ENCODE measurements around the gene STRIP1.
A peak's percentile ranks its signal among the peaks of the same experiment; 100 is the strongest.

Gene STRIP1

GRCh38 chr1:110048923-110049601 is 14.6 kb downstream of the STRIP1 start:
- DNase-seq (ENCODE audit: insufficient read length, low spot score) = no peak
- TF ChIP-seq SPI1 (IDR thresholded peaks at IDR 0.05; ENCODE audit: low read depth, low read length) = no peak
- TF ChIP-seq POLR2A (IDR thresholded peaks at IDR 0.05; ENCODE audit: low read depth, low read length) = no peak
- no peak for TF ChIP-seq POU2F2 (IDR thresholded peaks at IDR 0.05; ENCODE audit: low read depth, low read length)
- TF ChIP-seq POLR2AphosphoS5 (IDR thresholded peaks at IDR 0.05; ENCODE audit: low read depth, low read length) = no peak
- no peak for TF ChIP-seq PAX5 (IDR thresholded peaks at IDR 0.05; ENCODE audit: insufficient read depth, low read length, severe bottlenecking)
- no peak for TF ChIP-seq TAF1 (IDR thresholded peaks at IDR 0.05; ENCODE audit: low read depth, low read length)
- no peak for FAIRE-seq

- no peak for FAIRE-seq
- TF ChIP-seq TAF1 (IDR thresholded peaks at IDR 0.05; ENCODE audit: low read depth, low read length) (no peak), POLR2AphosphoS5 (IDR thresholded peaks at IDR 0.05; ENCODE audit: low read depth, low read length) (no peak), PAX5 (IDR thresholded peaks at IDR 0.05; ENCODE audit: insufficient read depth, low read length, severe bottlenecking) (no peak), SPI1 (IDR thresholded peaks at IDR 0.05; ENCODE audit: low read depth, low read length) (no peak), POLR2A (IDR thresholded peaks at IDR 0.05; ENCODE audit: low read depth, low read length) (no peak), POU2F2 (IDR thresholded peaks at IDR 0.05; ENCODE audit: low read depth, low read length) (no peak)
- DNase-seq (ENCODE audit: insufficient read length, low spot score) = no peak
Measured at GRCh38 chr1:110049801-110050601, 15.6 kb downstream of the STRIP1 start.

- TF ChIP-seq SPI1 (IDR thresholded peaks at IDR 0.05; ENCODE audit: low read depth, low read length) (no peak), POLR2A (IDR thresholded peaks at IDR 0.05; ENCODE audit: low read depth, low read length) (no peak), TAF1 (IDR thresholded peaks at IDR 0.05; ENCODE audit: low read depth, low read length) (no peak), POLR2AphosphoS5 (IDR thresholded peaks at IDR 0.05; ENCODE audit: low read depth, low read length) (no peak), POU2F2 (IDR thresholded peaks at IDR 0.05; ENCODE audit: low read depth, low read length) (no peak), PAX5 (IDR thresholded peaks at IDR 0.05; ENCODE audit: insufficient read depth, low read length, severe bottlenecking) (no peak)
- DNase-seq (ENCODE audit: insufficient read length, low spot score) = no peak
Measured at GRCh38 chr1:110050602-110051261, 16.3 kb downstream of the STRIP1 start.

DNA sequence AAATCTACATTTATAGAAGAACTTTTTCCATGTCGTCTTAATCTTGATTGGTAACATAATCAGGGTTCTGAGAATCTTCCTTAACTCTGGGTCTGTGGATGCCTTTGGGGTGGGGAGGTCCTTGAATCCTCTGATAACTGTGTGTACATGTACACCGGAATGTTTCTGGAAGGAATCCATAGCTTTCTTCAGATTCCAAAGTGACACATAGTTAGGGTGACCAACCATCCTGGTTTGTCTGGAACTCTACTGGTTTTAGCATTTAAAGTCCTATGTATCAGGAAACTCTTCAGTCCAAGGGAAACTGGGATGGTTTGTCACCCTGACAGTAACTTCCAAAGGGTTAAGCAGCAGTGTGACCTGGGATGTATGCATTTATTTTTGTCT is 16.8 kb downstream of the STRIP1 start:
- TF ChIP-seq SPI1 (IDR thresholded peaks at IDR 0.05; ENCODE audit: low read depth, low read length) (no peak), PAX5 (IDR thresholded peaks at IDR 0.05; ENCODE audit: insufficient read depth, low read length, severe bottlenecking) (no peak), POLR2A (IDR thresholded peaks at IDR 0.05; ENCODE audit: low read depth, low read length) (no peak), POU2F2 (IDR thresholded peaks at IDR 0.05; ENCODE audit: low read depth, low read length) (no peak), POLR2AphosphoS5 (IDR thresholded peaks at IDR 0.05; ENCODE audit: low read depth, low read length) (no peak), TAF1 (IDR thresholded peaks at IDR 0.05; ENCODE audit: low read depth, low read length) (no peak)
- DNase-seq (ENCODE audit: insufficient read length, low spot score) (no peak), FAIRE-seq (no peak)

More at GRCh38 chr1:110050602-110051261, 16.3 kb downstream of the STRIP1 start:
- no peak for FAIRE-seq

- TF ChIP-seq POLR2AphosphoS5 (IDR thresholded peaks at IDR 0.05; ENCODE audit: low read depth, low read length) (no peak), SPI1 (IDR thresholded peaks at IDR 0.05; ENCODE audit: low read depth, low read length) (no peak), POU2F2 (IDR thresholded peaks at IDR 0.05; ENCODE audit: low read depth, low read length) (0 out of 2 replicates have a peak, but pooled peaks have one; percentile 40), PAX5 (IDR thresholded peaks at IDR 0.05; ENCODE audit: insufficient read depth, low read length, severe bottlenecking) (no peak)
- DNase-seq (ENCODE audit: insufficient read length, low spot score) (peak; percentile 63), FAIRE-seq (peak; percentile 81)
Measured at GRCh38 chr1:110053552-110054428, 19.4 kb downstream of the STRIP1 start.

- TF ChIP-seq POU2F2 (IDR thresholded peaks at IDR 0.05; ENCODE audit: low read depth, low read length) (no peak), POLR2AphosphoS5 (IDR thresholded peaks at IDR 0.05; ENCODE audit: low read depth, low read length) (no peak), PAX5 (IDR thresholded peaks at IDR 0.05; ENCODE audit: insufficient read depth, low read length, severe bottlenecking) (no peak), SPI1 (IDR thresholded peaks at IDR 0.05; ENCODE audit: low read depth, low read length) (no peak), POLR2A (IDR thresholded peaks at IDR 0.05; ENCODE audit: low read depth, low read length) (no peak), TAF1 (IDR thresholded peaks at IDR 0.05; ENCODE audit: low read depth, low read length) (no peak)
- DNase-seq (ENCODE audit: insufficient read length, low spot score) (no peak), FAIRE-seq (no peak)
Measured at GRCh38 chr1:110055493-110056284, 21.3 kb downstream of the STRIP1 start.

DNA sequence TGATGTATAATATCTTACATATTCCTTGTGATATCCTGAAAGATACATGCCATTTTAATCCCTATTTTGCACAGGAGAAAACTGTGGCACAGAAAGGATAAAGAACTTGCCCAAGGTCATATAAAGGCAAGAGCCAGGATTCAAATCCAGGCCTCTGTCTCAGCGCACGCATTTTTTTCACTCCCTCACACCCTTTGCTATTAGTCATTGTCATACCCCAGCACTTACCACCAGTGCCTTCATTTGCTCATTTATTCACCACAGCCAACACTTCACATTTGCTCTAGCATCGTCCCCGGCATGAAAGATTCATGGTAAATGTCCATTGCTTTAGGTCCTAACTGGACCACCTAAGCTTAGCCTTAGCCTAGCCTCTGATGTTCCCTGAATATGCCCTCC is 21.9 kb downstream of the STRIP1 start:
- DNase-seq (ENCODE audit: insufficient read length, low spot score) (no peak), FAIRE-seq (no peak)
- TF ChIP-seq POLR2A (IDR thresholded peaks at IDR 0.05; ENCODE audit: low read depth, low read length) = no peak
- no peak for TF ChIP-seq POU2F2 (IDR thresholded peaks at IDR 0.05; ENCODE audit: low read depth, low read length)
- TF ChIP-seq PAX5 (IDR thresholded peaks at IDR 0.05; ENCODE audit: insufficient read depth, low read length, severe bottlenecking) = no peak
- no peak for TF ChIP-seq TAF1 (IDR thresholded peaks at IDR 0.05; ENCODE audit: low read depth, low read length)
- no peak for TF ChIP-seq SPI1 (IDR thresholded peaks at IDR 0.05; ENCODE audit: low read depth, low read length)
- no peak for TF ChIP-seq POLR2AphosphoS5 (IDR thresholded peaks at IDR 0.05; ENCODE audit: low read depth, low read length)

DNA sequence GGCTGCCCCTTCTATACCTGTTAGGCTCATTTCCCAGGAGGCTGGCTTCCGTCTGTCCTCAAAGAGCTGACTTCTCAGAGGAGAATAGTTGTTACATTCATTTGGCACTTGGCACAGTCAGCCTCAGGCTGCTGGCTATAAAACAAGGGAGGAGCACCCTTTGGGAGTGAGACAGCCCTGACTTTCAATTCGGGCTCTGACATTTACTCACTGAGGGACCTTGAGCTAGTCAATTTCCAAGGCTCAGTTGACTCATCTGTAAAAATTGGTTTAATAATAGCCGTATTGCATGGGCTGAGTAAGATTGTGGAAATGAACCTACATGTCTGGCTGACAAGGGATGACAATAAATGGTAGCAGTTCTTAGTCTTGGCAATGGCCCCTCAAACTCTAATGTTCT is 22.4 kb downstream of the STRIP1 start:
- FAIRE-seq (no peak), DNase-seq (ENCODE audit: insufficient read length, low spot score) (no peak)
- no peak for TF ChIP-seq POLR2AphosphoS5 (IDR thresholded peaks at IDR 0.05; ENCODE audit: low read depth, low read length)
- no peak for TF ChIP-seq POLR2A (IDR thresholded peaks at IDR 0.05; ENCODE audit: low read depth, low read length)
- no peak for TF ChIP-seq SPI1 (IDR thresholded peaks at IDR 0.05; ENCODE audit: low read depth, low read length)
- TF ChIP-seq PAX5 (IDR thresholded peaks at IDR 0.05; ENCODE audit: insufficient read depth, low read length, severe bottlenecking) = no peak
- no peak for TF ChIP-seq TAF1 (IDR thresholded peaks at IDR 0.05; ENCODE audit: low read depth, low read length)
- TF ChIP-seq POU2F2 (IDR thresholded peaks at IDR 0.05; ENCODE audit: low read depth, low read length) = no peak

All from GM12891 (cell line).